Measurements from ENCODE around the gene ELOVL6.
A peak's percentile ranks its signal among the peaks of the same experiment; 100 is the strongest.

- TF ChIP-seq CTCF (IDR thresholded peaks at IDR 0.05) (peak in 5 of 7 experiments; percentile 16 to 66 (median 56)), POLR2AphosphoS5 (IDR thresholded peaks at IDR 0.05) (no peak)
These were observed 192.9 kb downstream of the ELOVL6 start for GRCh38 chr4:110005461-110006056.

Data from stomach (tissue), 4 donors.